ENCODE results near the gene GCAT.

GCAT gene

DNA sequence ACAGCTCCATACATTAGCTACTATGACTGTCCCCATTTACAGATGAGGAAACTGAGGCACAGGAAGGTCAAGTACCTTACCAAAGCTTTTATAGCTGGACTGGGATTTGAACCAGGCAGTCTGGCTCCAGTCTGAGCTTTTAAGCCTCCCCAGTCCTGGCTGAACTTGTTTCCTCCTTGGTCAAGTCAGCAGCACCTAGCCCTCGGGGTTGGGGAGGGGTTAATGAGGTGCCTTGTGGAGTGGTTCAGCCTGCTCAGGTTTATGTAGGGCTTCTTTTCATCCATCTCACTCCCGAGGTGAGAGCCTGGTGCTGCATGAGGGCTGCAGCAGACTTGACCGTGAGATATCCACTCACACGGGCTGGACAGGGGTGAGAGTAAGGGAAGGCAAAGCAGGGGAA is 36.7 kb upstream of the GCAT start:
- no peak for TF ChIP-seq CTCF (IDR thresholded peaks at IDR 0.05; ENCODE audit: low read depth, low read length, missing control alignments)
- in situ Hi-C loops (cut with HindIII; ENCODE audit: low sequenced_read_pairs) = no loop called here
- no peak overlapping the region for H3K4me3 ChIP-seq (ENCODE audit: low read depth, low read length)
- no peak for DNase-seq (ENCODE audit: low read depth)

DNA sequence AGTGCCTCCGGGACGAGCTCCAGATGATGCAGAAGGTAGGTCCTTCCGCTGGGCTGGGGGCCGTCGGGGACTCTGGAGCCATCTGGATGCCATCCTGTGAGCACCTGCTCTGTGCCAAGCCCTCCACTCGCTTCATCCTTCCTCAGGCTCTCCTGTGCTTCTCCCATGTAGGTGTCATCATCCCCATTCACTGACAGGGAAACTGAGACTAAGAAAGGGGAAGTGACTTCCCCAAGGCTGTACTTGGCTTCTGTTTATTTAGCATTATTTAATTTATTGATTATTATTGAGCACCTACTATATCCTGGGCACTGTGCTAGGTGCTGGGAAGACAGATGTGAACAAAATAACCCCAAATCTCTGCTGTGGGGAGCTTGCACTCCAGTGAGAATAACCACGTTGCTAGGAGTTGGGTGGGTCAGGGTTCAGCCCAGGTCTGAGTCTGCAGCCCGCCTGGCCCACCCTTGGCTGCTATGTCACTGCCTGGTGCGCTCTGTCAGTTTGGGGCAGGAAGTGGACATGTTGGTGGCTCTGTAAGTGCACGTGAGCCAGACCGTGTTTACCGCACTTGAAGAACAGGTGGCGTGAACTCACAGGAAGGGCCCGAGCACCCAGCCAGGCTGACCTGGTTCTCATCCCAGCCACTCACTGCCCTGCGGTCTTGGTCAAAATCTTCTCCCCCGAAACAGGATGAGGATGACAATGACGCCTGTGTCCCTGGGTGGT is 35.9 kb upstream of the GCAT start:
- no peak overlapping the region for H3K4me3 ChIP-seq (ENCODE audit: low read depth, low read length)
- no peak for DNase-seq (ENCODE audit: low read depth)
- in situ Hi-C loops (cut with HindIII; ENCODE audit: low sequenced_read_pairs) = no loop called here
- TF ChIP-seq CTCF (IDR thresholded peaks at IDR 0.05; ENCODE audit: low read depth, low read length, missing control alignments) = no peak

DNA sequence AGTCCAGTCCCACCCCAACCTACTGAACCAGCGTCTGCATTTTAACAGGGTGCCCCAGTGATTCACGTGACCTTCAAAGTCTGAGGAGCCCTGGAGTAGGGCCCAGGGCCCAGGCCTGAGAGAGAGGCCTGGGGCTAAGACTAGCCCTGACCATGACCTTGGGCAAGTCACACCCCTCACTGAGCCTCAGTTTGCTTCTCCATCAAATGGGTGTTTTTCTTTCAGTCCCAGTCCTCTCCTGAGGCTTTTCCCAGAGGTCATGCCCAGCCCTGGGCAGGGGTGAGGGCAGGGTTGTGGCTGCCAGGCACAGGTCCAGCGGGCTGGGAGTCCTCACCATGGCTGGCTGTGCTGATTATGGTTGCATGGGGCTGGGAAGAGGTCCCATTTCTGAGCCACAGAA is 33.0 kb upstream of the GCAT start:
- TF ChIP-seq CTCF (IDR thresholded peaks at IDR 0.05; ENCODE audit: low read depth, low read length, missing control alignments) = no peak
- H3K4me3 ChIP-seq (ENCODE audit: low read depth, low read length) = no peak overlapping the region
- no peak for DNase-seq (ENCODE audit: low read depth)
- in situ Hi-C loops (cut with HindIII; ENCODE audit: low sequenced_read_pairs) = no loop called here

GRCh38 chr22:37775785-37776638 is 31.7 kb upstream of the GCAT start:
- in situ Hi-C loops (cut with HindIII; ENCODE audit: low sequenced_read_pairs) = no loop called here
- peak; percentile 16 for DNase-seq (ENCODE audit: low read depth)
- no peak overlapping the region for H3K4me3 ChIP-seq (ENCODE audit: low read depth, low read length)
- TF ChIP-seq CTCF (IDR thresholded peaks at IDR 0.05; ENCODE audit: low read depth, low read length, missing control alignments) = no peak

DNA sequence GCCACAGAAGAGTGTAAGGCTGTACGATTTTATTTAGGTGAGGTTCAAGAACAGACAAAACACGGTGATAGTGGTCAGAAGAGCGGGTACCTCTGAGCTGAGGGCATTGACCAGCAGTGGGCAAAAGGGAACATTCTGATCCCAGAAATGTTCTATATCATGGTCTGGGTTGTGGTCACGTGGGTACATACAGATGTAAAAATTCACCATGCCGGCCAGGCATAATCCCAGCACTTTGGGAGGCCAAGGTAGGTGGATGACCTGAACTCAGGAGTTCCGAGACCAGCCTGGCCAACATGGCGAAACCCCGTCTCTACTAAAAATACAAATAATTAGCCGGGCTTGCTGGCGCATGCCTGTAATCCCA is 31.1 kb upstream of the GCAT start:
- in situ Hi-C loops (cut with HindIII; ENCODE audit: low sequenced_read_pairs) = no loop called here
- no peak for TF ChIP-seq CTCF (IDR thresholded peaks at IDR 0.05; ENCODE audit: low read depth, low read length, missing control alignments)
- no peak overlapping the region for H3K4me3 ChIP-seq (ENCODE audit: low read depth, low read length)
- DNase-seq (ENCODE audit: low read depth) = no peak

- no peak overlapping the region for H3K4me3 ChIP-seq (ENCODE audit: low read depth, low read length)
- DNase-seq (ENCODE audit: low read depth) = peak; percentile 55
- in situ Hi-C loops (cut with HindIII; ENCODE audit: low sequenced_read_pairs) = no loop called here
- TF ChIP-seq CTCF (IDR thresholded peaks at IDR 0.05; ENCODE audit: low read depth, low read length, missing control alignments) = no peak
Observed at GRCh38 chr22:37777122-37777687, 30.5 kb upstream of the GCAT start.
